Measurements from ENCODE around the gene CCR6. TPM values are rescaled to one million over a fixed set of nuclear protein-coding genes. Genes with fewer than 3 reads are reported as not detected.

Gene CCR6
- total and polyA plus RNA-seq, 2 of the 13 experiments (the other 11 are each of a cell fraction or from before 2014, with no cell fraction given): 4.5 to 8.7 TPM

- TF ChIP-seq SRSF9 (IDR thresholded peaks at IDR 0.05; ENCODE audit: borderline replicate concordance, insufficient read depth, low read depth, low read length, poor library complexity, severe bottlenecking) (no peak), HDAC2 (CRISPR knock-in tag; IDR thresholded peaks at IDR 0.05) (peak; percentile 91), CENPT (CRISPR knock-in tag; IDR thresholded peaks at IDR 0.05; ENCODE audit: low read depth) (no peak), FOXC1 (CRISPR knock-in tag; IDR thresholded peaks at IDR 0.05; ENCODE audit: borderline replicate concordance) (no peak), FOXA3 (CRISPR knock-in tag; IDR thresholded peaks at IDR 0.05) (peak; percentile 88), RAD51 (IDR thresholded peaks at IDR 0.05; ENCODE audit: borderline replicate concordance) (no peak), CTCF (CRISPR knock-in tag; IDR thresholded peaks at IDR 0.05) (peak; percentile 7; the same call in 1 of the 2 replicates), MIXL1 (CRISPR knock-in tag; IDR thresholded peaks at IDR 0.05) (peak; percentile 91; the same call in 1 of the 2 replicates), MIER3 (CRISPR knock-in tag; IDR thresholded peaks at IDR 0.05; ENCODE audit: borderline replicate concordance) (peak; percentile 84; the same call in 1 of the 2 replicates), GPN1 (CRISPR knock-in tag; IDR thresholded peaks at IDR 0.05; ENCODE audit: borderline replicate concordance) (no peak), ZIK1 (CRISPR knock-in tag; IDR thresholded peaks at IDR 0.05; ENCODE audit: borderline replicate concordance, low read depth) (no peak; the same call in 1 of the 2 replicates), MAZ (IDR thresholded peaks at IDR 0.05; ENCODE audit: borderline replicate concordance, low read depth, low read length) (0 out of 2 replicates have a peak, but pooled peaks have one; percentile 27), MAZ (CRISPR knock-in tag; IDR thresholded peaks at IDR 0.05; ENCODE audit: low read depth) (no peak), ZNF337 (CRISPR knock-in tag; IDR thresholded peaks at IDR 0.05; ENCODE audit: borderline replicate concordance, low read depth) (no peak), FOXA1 (IDR thresholded peaks at IDR 0.05) (no peak), FOXA1 (CRISPR knock-in tag; IDR thresholded peaks at IDR 0.05) (peak; percentile 58; the same call in 1 of the 2 replicates), ZNF253 (CRISPR knock-in tag; IDR thresholded peaks at IDR 0.05; ENCODE audit: borderline replicate concordance) (no peak), HOXA5 (CRISPR knock-in tag; IDR thresholded peaks at IDR 0.05) (0 out of 2 replicates have a peak, but pooled peaks have one; percentile 58)
- TF ChIP-seq, protein P1, sequence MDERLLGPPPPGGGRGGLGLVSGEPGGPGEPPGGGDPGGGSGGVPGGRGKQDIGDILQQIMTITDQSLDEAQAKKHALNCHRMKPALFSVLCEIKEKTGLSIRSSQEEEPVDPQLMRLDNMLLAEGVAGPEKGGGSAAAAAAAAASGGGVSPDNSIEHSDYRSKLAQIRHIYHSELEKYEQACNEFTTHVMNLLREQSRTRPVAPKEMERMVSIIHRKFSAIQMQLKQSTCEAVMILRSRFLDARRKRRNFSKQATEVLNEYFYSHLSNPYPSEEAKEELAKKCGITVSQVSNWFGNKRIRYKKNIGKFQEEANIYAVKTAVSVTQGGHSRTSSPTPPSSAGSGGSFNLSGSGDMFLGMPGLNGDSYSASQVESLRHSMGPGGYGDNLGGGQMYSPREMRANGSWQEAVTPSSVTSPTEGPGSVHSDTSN (CRISPR knock-in tag; IDR thresholded peaks at IDR 0.05): no peak
- TF ChIP-seq, protein P2, sequence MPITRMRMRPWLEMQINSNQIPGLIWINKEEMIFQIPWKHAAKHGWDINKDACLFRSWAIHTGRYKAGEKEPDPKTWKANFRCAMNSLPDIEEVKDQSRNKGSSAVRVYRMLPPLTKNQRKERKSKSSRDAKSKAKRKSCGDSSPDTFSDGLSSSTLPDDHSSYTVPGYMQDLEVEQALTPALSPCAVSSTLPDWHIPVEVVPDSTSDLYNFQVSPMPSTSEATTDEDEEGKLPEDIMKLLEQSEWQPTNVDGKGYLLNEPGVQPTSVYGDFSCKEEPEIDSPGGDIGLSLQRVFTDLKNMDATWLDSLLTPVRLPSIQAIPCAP (CRISPR knock-in tag; IDR thresholded peaks at IDR 0.05; ENCODE audit: low read depth): no peak
- TF ChIP-seq, protein P3, sequence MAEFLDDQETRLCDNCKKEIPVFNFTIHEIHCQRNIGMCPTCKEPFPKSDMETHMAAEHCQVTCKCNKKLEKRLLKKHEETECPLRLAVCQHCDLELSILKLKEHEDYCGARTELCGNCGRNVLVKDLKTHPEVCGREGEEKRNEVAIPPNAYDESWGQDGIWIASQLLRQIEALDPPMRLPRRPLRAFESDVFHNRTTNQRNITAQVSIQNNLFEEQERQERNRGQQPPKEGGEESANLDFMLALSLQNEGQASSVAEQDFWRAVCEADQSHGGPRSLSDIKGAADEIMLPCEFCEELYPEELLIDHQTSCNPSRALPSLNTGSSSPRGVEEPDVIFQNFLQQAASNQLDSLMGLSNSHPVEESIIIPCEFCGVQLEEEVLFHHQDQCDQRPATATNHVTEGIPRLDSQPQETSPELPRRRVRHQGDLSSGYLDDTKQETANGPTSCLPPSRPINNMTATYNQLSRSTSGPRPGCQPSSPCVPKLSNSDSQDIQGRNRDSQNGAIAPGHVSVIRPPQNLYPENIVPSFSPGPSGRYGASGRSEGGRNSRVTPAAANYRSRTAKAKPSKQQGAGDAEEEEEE (CRISPR knock-in tag; IDR thresholded peaks at IDR 0.05; ENCODE audit: borderline replicate concordance): no peak
- TF ChIP-seq, protein P4, sequence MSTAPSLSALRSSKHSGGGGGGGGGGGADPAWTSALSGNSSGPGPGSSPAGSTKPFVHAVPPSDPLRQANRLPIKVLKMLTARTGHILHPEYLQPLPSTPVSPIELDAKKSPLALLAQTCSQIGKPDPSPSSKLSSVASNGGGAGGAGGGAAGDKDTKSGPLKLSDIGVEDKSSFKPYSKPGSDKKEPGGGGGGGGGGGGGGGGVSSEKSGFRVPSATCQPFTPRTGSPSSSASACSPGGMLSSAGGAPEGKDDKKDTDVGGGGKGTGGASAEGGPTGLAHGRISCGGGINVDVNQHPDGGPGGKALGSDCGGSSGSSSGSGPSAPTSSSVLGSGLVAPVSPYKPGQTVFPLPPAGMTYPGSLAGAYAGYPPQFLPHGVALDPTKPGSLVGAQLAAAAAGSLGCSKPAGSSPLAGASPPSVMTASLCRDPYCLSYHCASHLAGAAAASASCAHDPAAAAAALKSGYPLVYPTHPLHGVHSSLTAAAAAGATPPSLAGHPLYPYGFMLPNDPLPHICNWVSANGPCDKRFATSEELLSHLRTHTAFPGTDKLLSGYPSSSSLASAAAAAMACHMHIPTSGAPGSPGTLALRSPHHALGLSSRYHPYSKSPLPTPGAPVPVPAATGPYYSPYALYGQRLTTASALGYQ (CRISPR knock-in tag; IDR thresholded peaks at IDR 0.05): peak; percentile 77; the same call in 1 of the 2 replicates
Observed at GRCh38 chr6:167122827-167123657, at the start of gene CCR6 (continued).

Data from HepG2 (cell line).